GM12878 (cell line): ENCODE data around the gene TMEM181. TPM values are rescaled to one million over a fixed set of nuclear protein-coding genes. Genes with fewer than 3 reads are reported as not detected.
A peak's percentile ranks its signal among the peaks of the same experiment; 100 is the strongest.

Experiments used
- BCL11A ChIP-seq: IDR thresholded peaks from 2 replicates; pipeline ENCODE4 v1.6.1; 2011; ENCODE audit warnings: low read depth, low read length
- BCL3 ChIP-seq: IDR thresholded peaks from 2 replicates; pipeline ENCODE4 v1.6.1; 2011; ENCODE audit warnings: borderline replicate concordance, low read depth, mild to moderate bottlenecking, moderate library complexity, low read length; ENCODE audit not compliant: insufficient read depth, poor library complexity, severe bottlenecking
- CBX3 ChIP-seq: fragments of 200-600 bp; sonication (generic); IDR thresholded peaks from 2 replicates; pipeline ENCODE4 v1.6.1; 2016; ENCODE audit warnings: low read depth, borderline replicate concordance
- HDAC6 ChIP-seq: fragments of 200-600 bp; sonication (generic); IDR thresholded peaks from one replicate; pipeline ENCODE4 v1.8.0; 2017; ENCODE audit warnings: antibody characterized with exemption; ENCODE audit not compliant: unreplicated experiment
- IRF5 ChIP-seq: fragments of 450-650 bp; IDR thresholded peaks from 2 replicates; pipeline ENCODE4 v1.6.1; 2017; ENCODE audit warnings: borderline replicate concordance
- PAX8 ChIP-seq: fragments of 450-650 bp; IDR thresholded peaks from 2 replicates; pipeline ENCODE4 v1.6.1; 2017; ENCODE audit warnings: mild to moderate bottlenecking, moderate library complexity
- POLR2AphosphoS5 ChIP-seq: IDR thresholded peaks from 2 replicates; pipeline ENCODE4 v1.6.1; 2011; ENCODE audit warnings: mild to moderate bottlenecking, low read length, inconsistent platforms
- RB1 ChIP-seq: fragments of 450-650 bp; formaldehyde crosslinking; IDR thresholded peaks from 2 replicates; pipeline ENCODE4 v1.6.1; 2017; ENCODE audit warnings: mild to moderate bottlenecking, borderline replicate concordance
- RBBP5 ChIP-seq: fragments of 200-600 bp; sonication (generic); conservative IDR thresholded peaks from 2 replicates; pipeline ENCODE4 v1.6.1; 2016
- SP1 ChIP-seq: IDR thresholded peaks from one replicate; pipeline ENCODE4 v1.6.1; 2011; ENCODE audit warnings: low read depth, low read length
- SREBF2 ChIP-seq: IDR thresholded peaks from 2 replicates; pipeline ENCODE4 v1.6.1; 2012; ENCODE audit warnings: mild to moderate bottlenecking, low read length
- STAT3 ChIP-seq: IDR thresholded peaks from 2 replicates; pipeline ENCODE4 v1.6.1; 2011; ENCODE audit warnings: low read depth, low read length, improper control_type of control experiment
- ZBTB11 ChIP-seq: fragments of 450-650 bp; formaldehyde crosslinking; IDR thresholded peaks from 2 replicates; pipeline ENCODE4 v1.5.0; 2022; ENCODE audit warnings: mild to moderate bottlenecking, missing genetic modification characterization
- ZBTB4 ChIP-seq: fragments of 450-650 bp; formaldehyde crosslinking; IDR thresholded peaks from 2 replicates; pipeline ENCODE4 v1.4.0; 2022; ENCODE audit warnings: mild to moderate bottlenecking, moderate library complexity
- ZNF217 ChIP-seq: fragments of 450-650 bp; IDR thresholded peaks from 2 replicates; pipeline ENCODE4 v1.6.1; 2017; ENCODE audit warnings: antibody characterized with exemption, mild to moderate bottlenecking
- ZNF274 ChIP-seq: IDR thresholded peaks from one replicate; pipeline ENCODE4 v1.8.0; 2011; ENCODE audit not compliant: insufficient read length, insufficient read depth
- ZNF622 ChIP-seq: fragments of 450-650 bp; IDR thresholded peaks from 2 replicates; pipeline ENCODE4 v1.6.1; 2017; ENCODE audit warnings: mild to moderate bottlenecking, inconsistent platforms
- polyA plus RNA-seq, 11 experiments: library from polyadenylated mRNA; depleted of rRNA in 4 of 11; unstranded in 6 of 11; stranded (reverse) in 5 of 11; fragments of >200 nt; fragmentation: Nextera tagmentation in 4 of 11; fragmentation: Illumina TruSeq in 1 of 11; extraction: Ambion mirVana in 4 of 11; extraction: Trizol in 1 of 11; gene quantifications; 1 replicate in 1 of 11; 2 replicates in 10 of 11; pipeline versions ENCODE4 v1.2.1 to v1.2.3, GENCODE V29; 2011 to 2016; ENCODE audit warnings: inconsistent platforms in 2 of 11, missing spikeins in 2 of 11, low read depth in 1 of 11
- total RNA-seq, 4 experiments: library from RNA; depleted of rRNA in 3 of 4; stranded (reverse); fragments of >200 nt in 3 of 4; fragmentation: Illumina TruSeq in 1 of 4; extraction: Trizol in 1 of 4; gene quantifications; 2 replicates each; pipeline versions ENCODE4 v1.2.1 to v1.2.3, GENCODE V29; 2013 to 2021
- TF ChIP-seq, protein P1 (sequence below): IDR thresholded peaks from 2 replicates; pipeline ENCODE4 v1.6.1; 2011; ENCODE audit warnings: borderline replicate concordance, low read depth, mild to moderate bottlenecking, moderate library complexity, mixed read lengths, low read length; ENCODE audit not compliant: insufficient read depth; ENCODE audit errors: extremely low read length
- TF ChIP-seq, protein P2 (sequence below): IDR thresholded peaks from 2 replicates; pipeline ENCODE4 v1.6.1; 2011; ENCODE audit warnings: low read depth, mild to moderate bottlenecking, low read length, moderate library complexity, borderline replicate concordance; ENCODE audit errors: extremely low read depth

TMEM181 gene
- total and polyA plus RNA-seq, 10 of the 15 experiments (the other 5 are each of a cell fraction or from before 2014, with no cell fraction given), result 1.5 to 7.9 (median 5.2) TPM

GRCh38 chr6:158644231-158645063, 84.6 kb downstream of the TMEM181 start, which contains the start of gene DYNLT1 (continued):
- TF ChIP-seq CBX3 (no peak), IRF5 (no peak), ZBTB4 (CRISPR knock-in tag) (no peak), ZBTB11 (no peak), STAT3 (no peak), PAX8 (no peak), ZNF274 (no peak), SREBF2 (no peak), POLR2AphosphoS5 (peak; percentile 92), RB1 (peak; percentile 61; the same call in 1 of the 2 replicates), HDAC6 (no peak), ZNF217 (no peak), SP1 (no peak), RBBP5 (no peak), BCL3 (no peak), ZNF622 (no peak), BCL11A (no peak)
- TF ChIP-seq, protein P1, sequence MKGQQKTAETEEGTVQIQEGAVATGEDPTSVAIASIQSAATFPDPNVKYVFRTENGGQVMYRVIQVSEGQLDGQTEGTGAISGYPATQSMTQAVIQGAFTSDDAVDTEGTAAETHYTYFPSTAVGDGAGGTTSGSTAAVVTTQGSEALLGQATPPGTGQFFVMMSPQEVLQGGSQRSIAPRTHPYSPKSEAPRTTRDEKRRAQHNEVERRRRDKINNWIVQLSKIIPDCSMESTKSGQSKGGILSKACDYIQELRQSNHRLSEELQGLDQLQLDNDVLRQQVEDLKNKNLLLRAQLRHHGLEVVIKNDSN, result no peak
- TF ChIP-seq, protein P2, sequence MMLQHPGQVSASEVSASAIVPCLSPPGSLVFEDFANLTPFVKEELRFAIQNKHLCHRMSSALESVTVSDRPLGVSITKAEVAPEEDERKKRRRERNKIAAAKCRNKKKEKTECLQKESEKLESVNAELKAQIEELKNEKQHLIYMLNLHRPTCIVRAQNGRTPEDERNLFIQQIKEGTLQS, result no peak
